Measurements from ENCODE around the gene ZNF880.
"Not testable (repeated sequence)": the region's sequence is repeated elsewhere in the genome, so short reads cannot be mapped to it uniquely, and the experiment has no call there.

Gene ZNF880

GRCh38 chr19:52369559-52370340 lies at the start of gene ZNF880:
ZNF880 (plus strand) TSS chr19:52369923; CDS start chr19:52369966, 43 bp downstream.
- TF ChIP-seq CTCF (IDR thresholded peaks at IDR 0.05; ENCODE audit: control insufficient read depth, insufficient read depth, low read depth, low read length, missing control alignments) = no peak
- peak; percentile 46 for DNase-seq (ENCODE audit: low read depth)
- H3K4me3 ChIP-seq (ENCODE audit: control insufficient read depth, low read depth, low read length) = peak within 1 kb of the TSS; percentile 76

- no peak overlapping the region for H3K4me3 ChIP-seq (ENCODE audit: control insufficient read depth, low read depth, low read length)
- no peak for DNase-seq (ENCODE audit: low read depth)
- TF ChIP-seq CTCF (IDR thresholded peaks at IDR 0.05; ENCODE audit: control insufficient read depth, insufficient read depth, low read depth, low read length, missing control alignments) = no peak
These were observed 47.3 kb upstream of the ZNF880 start for GRCh38 chr19:52322429-52322828.

GRCh38 chr19:52331757-52332156 lies 38.0 kb upstream of the ZNF880 start:
- no peak for DNase-seq (ENCODE audit: low read depth)
- no peak for TF ChIP-seq CTCF (IDR thresholded peaks at IDR 0.05; ENCODE audit: control insufficient read depth, insufficient read depth, low read depth, low read length, missing control alignments)
- no peak overlapping the region for H3K4me3 ChIP-seq (ENCODE audit: control insufficient read depth, low read depth, low read length)

- no peak for TF ChIP-seq CTCF (IDR thresholded peaks at IDR 0.05; ENCODE audit: control insufficient read depth, insufficient read depth, low read depth, low read length, missing control alignments)
- no peak for DNase-seq (ENCODE audit: low read depth)
- peak overlapping the region; percentile 71 for H3K4me3 ChIP-seq (ENCODE audit: control insufficient read depth, low read depth, low read length)
These were observed 34.0 kb upstream of the ZNF880 start for GRCh38 chr19:52335768-52336116.

- peak; percentile 28 for DNase-seq (ENCODE audit: low read depth)
- peak within 1 kb of the TSS; percentile 71 for H3K4me3 ChIP-seq (ENCODE audit: control insufficient read depth, low read depth, low read length)
- no peak for TF ChIP-seq CTCF (IDR thresholded peaks at IDR 0.05; ENCODE audit: control insufficient read depth, insufficient read depth, low read depth, low read length, missing control alignments)
These were observed 33.5 kb upstream of the ZNF880 start, which contains the start of gene ZNF610 for GRCh38 chr19:52336117-52336790. ZNF610 (plus strand) TSS chr19:52336243; CDS start chr19:52349173, 12,930 bp downstream.

- DNase-seq (ENCODE audit: low read depth) = no peak
These were observed 32.8 kb upstream of the ZNF880 start for GRCh38 chr19:52336791-52337381.

GRCh38 chr19:52339022-52339421 lies 30.7 kb upstream of the ZNF880 start:
- not testable (repeated sequence) for H3K4me3 ChIP-seq (ENCODE audit: control insufficient read depth, low read depth, low read length); DNase-seq (ENCODE audit: low read depth)

More at GRCh38 chr19:52336791-52337381, 32.8 kb upstream of the ZNF880 start:
- H3K4me3 ChIP-seq (ENCODE audit: control insufficient read depth, low read depth, low read length) = peak overlapping the region; percentile 71
- no peak for TF ChIP-seq CTCF (IDR thresholded peaks at IDR 0.05; ENCODE audit: control insufficient read depth, insufficient read depth, low read depth, low read length, missing control alignments)
